ENCODE results near the gene AGO3. TPM values are rescaled to one million over a fixed set of nuclear protein-coding genes. Genes with fewer than 3 reads are reported as not detected.

The AGO3 gene
- total and polyA plus RNA-seq, 2 of the 13 experiments (the other 11 are each of a cell fraction or from before 2014, with no cell fraction given): 21.2 to 27.1 TPM

DNA sequence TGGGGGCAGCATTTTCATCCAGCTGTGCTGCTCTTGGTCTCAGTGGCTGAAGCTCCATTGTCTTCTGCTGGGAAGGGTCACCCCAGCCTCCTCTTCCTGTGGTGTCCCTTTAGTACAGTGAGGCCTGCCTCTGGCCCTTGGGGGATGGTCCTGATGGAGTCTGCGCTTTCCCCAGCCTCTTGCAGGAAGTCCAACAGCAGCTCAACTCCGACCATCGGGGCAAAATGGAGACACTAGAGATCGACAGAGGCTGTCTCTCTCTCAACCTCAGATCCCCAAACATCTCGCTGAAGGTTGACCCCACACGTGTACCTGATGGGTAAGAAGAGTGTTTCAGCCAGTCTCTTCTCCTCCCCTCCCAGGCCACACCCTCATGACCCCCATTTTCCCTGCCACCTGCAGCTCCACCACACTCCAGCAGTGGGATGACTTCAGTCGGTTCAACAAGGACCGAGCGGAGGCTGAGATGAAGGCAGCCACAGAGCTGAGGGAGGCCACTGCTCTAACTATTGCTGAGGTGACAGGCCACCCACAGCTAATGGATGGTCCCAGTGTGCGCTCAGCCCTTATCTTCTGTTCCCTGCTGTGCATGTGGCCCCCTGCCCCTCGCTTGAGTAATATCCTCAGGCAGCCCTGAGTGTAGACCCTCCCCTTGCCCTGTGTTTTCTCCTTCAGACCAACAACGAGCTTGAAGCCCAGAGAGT, 155.8 kb downstream of the AGO3 start:
- Histone ChIP-seq H3K36me3 (replicated peaks in 1 of 2; ENCODE audit: control insufficient read depth in 1 of 2, insufficient read depth in 2 of 2, low read length in 2 of 2) (peaks cover 4 to 9% of the 10 kb centered on the region in 2 experiments; a peak in 3 of 5 replicates), H3K27me3 (ENCODE audit: control insufficient read depth in 1 of 2, insufficient read depth in 2 of 2, low read length in 2 of 2) (peaks cover 0 to 2% of the 10 kb centered on the region in 2 experiments; a peak in 1 of 5 replicates), H3K4me2 (ENCODE audit: low read depth, low read length) (no peak overlapping the region), H4K20me1 (ENCODE audit: insufficient read depth, low read length) (no peaks in the 10 kb centered on the region), H3K27ac (ENCODE audit: extremely low read length, insufficient read depth, low read length) (no peak overlapping the region), H2AFZ (ENCODE audit: low read length) (no peak overlapping the region), H3K9ac (ENCODE audit: insufficient read depth, low read depth, low read length) (no peak overlapping the region), H3K9me3 (ENCODE audit: low read length) (no peaks in the 10 kb centered on the region), H3K79me2 (ENCODE audit: insufficient read depth, low read length) (peaks cover 21% of the 10 kb centered on the region), H3K4me3 (replicated peaks in 1 of 3; ENCODE audit: insufficient read depth in 1 of 3, low read depth in 2 of 3, low read length in 3 of 3) (no peak overlapping the region), H3K4me1 (ENCODE audit: insufficient read depth, low read length) (peaks cover 30% of the 10 kb centered on the region)
- FAIRE-seq (no peak), DNase-seq (ENCODE audit: low spot score) (no peak), ATAC-seq (no peak)
- ChIA-PET CTCF (ENCODE audit: low intra/inter-chr PET ratio, low total read pairs) (no interaction called here), POLR2A (interaction anchor here (1.8 kb wide), 1 partner anchor 314 kb away, joined by 5 read pairs; no protein-coding TSS in a partner anchor)
- no TSS peak for BruUV-seq (replicated peaks)
- in situ Hi-C loops (cut with HindIII; ENCODE audit: extremely low pct_ligation_motif_present, low pct_unique_long_range_greater_than_20kb): no loop called here
- whole genome bisulfite sequencing (ENCODE audit: low lambda C conversion rate): 77% methylated on average over 12 of the region's 12 CpGs
- intact Hi-C loops (cut with micrococcal nuclease; ENCODE audit: unreplicated experiment): no loop called here
- TF ChIP-seq ZNF713 (CRISPR knock-in tag; IDR thresholded peaks at IDR 0.05): no peak
- TF ChIP-seq, protein P1, sequence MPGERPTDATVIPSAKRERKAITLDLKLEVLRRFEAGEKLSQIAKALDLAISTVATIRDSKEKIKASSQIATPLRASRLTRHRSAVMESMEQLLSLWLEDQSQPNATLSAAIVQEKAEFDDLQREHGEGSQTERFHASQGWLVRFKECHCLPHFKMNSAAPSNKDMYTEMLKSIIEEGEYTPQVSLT (CRISPR knock-in tag; IDR thresholded peaks at IDR 0.05; ENCODE audit: borderline replicate concordance, low read depth): no peak
- TF ChIP-seq, protein P2, sequence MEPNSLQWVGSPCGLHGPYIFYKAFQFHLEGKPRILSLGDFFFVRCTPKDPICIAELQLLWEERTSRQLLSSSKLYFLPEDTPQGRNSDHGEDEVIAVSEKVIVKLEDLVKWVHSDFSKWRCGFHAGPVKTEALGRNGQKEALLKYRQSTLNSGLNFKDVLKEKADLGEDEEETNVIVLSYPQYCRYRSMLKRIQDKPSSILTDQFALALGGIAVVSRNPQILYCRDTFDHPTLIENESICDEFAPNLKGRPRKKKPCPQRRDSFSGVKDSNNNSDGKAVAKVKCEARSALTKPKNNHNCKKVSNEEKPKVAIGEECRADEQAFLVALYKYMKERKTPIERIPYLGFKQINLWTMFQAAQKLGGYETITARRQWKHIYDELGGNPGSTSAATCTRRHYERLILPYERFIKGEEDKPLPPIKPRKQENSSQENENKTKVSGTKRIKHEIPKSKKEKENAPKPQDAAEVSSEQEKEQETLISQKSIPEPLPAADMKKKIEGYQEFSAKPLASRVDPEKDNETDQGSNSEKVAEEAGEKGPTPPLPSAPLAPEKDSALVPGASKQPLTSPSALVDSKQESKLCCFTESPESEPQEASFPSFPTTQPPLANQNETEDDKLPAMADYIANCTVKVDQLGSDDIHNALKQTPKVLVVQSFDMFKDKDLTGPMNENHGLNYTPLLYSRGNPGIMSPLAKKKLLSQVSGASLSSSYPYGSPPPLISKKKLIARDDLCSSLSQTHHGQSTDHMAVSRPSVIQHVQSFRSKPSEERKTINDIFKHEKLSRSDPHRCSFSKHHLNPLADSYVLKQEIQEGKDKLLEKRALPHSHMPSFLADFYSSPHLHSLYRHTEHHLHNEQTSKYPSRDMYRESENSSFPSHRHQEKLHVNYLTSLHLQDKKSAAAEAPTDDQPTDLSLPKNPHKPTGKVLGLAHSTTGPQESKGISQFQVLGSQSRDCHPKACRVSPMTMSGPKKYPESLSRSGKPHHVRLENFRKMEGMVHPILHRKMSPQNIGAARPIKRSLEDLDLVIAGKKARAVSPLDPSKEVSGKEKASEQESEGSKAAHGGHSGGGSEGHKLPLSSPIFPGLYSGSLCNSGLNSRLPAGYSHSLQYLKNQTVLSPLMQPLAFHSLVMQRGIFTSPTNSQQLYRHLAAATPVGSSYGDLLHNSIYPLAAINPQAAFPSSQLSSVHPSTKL (CRISPR knock-in tag; IDR thresholded peaks at IDR 0.05): no peak
- TF ChIP-seq, protein P3, sequence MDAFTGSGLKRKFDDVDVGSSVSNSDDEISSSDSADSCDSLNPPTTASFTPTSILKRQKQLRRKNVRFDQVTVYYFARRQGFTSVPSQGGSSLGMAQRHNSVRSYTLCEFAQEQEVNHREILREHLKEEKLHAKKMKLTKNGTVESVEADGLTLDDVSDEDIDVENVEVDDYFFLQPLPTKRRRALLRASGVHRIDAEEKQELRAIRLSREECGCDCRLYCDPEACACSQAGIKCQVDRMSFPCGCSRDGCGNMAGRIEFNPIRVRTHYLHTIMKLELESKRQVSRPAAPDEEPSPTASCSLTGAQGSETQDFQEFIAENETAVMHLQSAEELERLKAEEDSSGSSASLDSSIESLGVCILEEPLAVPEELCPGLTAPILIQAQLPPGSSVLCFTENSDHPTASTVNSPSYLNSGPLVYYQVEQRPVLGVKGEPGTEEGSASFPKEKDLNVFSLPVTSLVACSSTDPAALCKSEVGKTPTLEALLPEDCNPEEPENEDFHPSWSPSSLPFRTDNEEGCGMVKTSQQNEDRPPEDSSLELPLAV (CRISPR knock-in tag; conservative IDR thresholded peaks at IDR 0.05; ENCODE audit: low read depth): no peak
- TF ChIP-seq SPEN (CRISPR knock-in tag; IDR thresholded peaks at IDR 0.05; ENCODE audit: low read depth): no peak
- no peak for TF ChIP-seq SUZ12 (IDR thresholded peaks at IDR 0.05; ENCODE audit: low read depth, low read length)
- TF ChIP-seq ZNF292 (CRISPR knock-in tag; IDR thresholded peaks at IDR 0.05; ENCODE audit: borderline replicate concordance, low read depth): no peak
- no peak for TF ChIP-seq ZNF788 (CRISPR knock-in tag; IDR thresholded peaks at IDR 0.05; ENCODE audit: borderline replicate concordance)
- TF ChIP-seq SMYD3 (CRISPR knock-in tag; IDR thresholded peaks at IDR 0.05): no peak
- TF ChIP-seq, protein P4, sequence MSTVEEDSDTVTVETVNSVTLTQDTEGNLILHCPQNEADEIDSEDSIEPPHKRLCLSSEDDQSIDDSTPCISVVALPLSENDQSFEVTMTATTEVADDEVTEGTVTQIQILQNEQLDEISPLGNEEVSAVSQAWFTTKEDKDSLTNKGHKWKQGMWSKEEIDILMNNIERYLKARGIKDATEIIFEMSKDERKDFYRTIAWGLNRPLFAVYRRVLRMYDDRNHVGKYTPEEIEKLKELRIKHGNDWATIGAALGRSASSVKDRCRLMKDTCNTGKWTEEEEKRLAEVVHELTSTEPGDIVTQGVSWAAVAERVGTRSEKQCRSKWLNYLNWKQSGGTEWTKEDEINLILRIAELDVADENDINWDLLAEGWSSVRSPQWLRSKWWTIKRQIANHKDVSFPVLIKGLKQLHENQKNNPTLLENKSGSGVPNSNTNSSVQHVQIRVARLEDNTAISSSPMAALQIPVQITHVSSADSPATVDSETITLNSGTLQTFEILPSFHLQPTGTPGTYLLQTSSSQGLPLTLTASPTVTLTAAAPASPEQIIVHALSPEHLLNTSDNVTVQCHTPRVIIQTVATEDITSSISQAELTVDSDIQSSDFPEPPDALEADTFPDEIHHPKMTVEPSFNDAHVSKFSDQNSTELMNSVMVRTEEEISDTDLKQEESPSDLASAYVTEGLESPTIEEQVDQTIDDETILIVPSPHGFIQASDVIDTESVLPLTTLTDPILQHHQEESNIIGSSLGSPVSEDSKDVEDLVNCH (CRISPR knock-in tag; IDR thresholded peaks at IDR 0.05): no peak
- TF ChIP-seq HNRNPH1 (optimal IDR thresholded peaks at IDR 0.05; ENCODE audit: low read depth, low read length): no peak
- TF ChIP-seq, protein P5, sequence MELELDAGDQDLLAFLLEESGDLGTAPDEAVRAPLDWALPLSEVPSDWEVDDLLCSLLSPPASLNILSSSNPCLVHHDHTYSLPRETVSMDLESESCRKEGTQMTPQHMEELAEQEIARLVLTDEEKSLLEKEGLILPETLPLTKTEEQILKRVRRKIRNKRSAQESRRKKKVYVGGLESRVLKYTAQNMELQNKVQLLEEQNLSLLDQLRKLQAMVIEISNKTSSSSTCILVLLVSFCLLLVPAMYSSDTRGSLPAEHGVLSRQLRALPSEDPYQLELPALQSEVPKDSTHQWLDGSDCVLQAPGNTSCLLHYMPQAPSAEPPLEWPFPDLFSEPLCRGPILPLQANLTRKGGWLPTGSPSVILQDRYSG (CRISPR knock-in tag; IDR thresholded peaks at IDR 0.05): no peak
